Motor neuron (in vitro differentiated cells): ENCODE measurements around the gene FBXL13. TPM values are rescaled to one million over a fixed set of nuclear protein-coding genes. Genes with fewer than 3 reads are reported as not detected.

Experiments used
- ATAC-seq, 8 experiments: fragments of 200-7000 bp; cut with Tn5 transposase; replicated peaks in 6 of 8; 2 replicates each; pipeline ENCODE4 v1.8.0; 2021; ENCODE audit warnings: mild to moderate bottlenecking in 8 of 8, moderate library complexity in 8 of 8
- H3K27ac ChIP-seq, 2 donors: fragments of 250-450 bp; sonication (Bioruptor Pico); 2 replicates each; pipeline ENCODE4 v1.9.0; 2021; ENCODE audit warnings: antibody characterized with exemption in 2 of 2, mild to moderate bottlenecking in 2 of 2, moderate library complexity in 1 of 2
- H3K4me1 ChIP-seq, 2 donors: fragments of 250-450 bp; sonication (Bioruptor Pico); replicated peaks in 1 of 2; 2 replicates each; pipeline ENCODE4 v1.6.1; 2021; ENCODE audit warnings: antibody characterized with exemption in 2 of 2, mild to moderate bottlenecking in 2 of 2, moderate library complexity in 1 of 2
- H3K4me3 ChIP-seq, 5 donors: fragments of 250-450 bp; sonication (Bioruptor Pico); 2 replicates each; pipeline ENCODE4 v1.9.0; 2021; ENCODE audit warnings: antibody characterized with exemption in 5 of 5, mild to moderate bottlenecking in 5 of 5, moderate library complexity in 4 of 5
- WGBS, 10 experiments: fragments of 450-650 bp; shearing (Covaris generic); methylation state at CpG; one replicate each; pipeline ENCODE4 v1.0.0; 2022; 5-methylcytosine and 5-hydroxymethylcytosine counted together
- in situ Hi-C, 9 experiments: fragments of 400-800 bp; cut with MboI; loops; one replicate each; pipeline ENCODE4 v1.15.0; 2021; ENCODE audit warnings: low sequenced_read_pairs in 9 of 9, low pct_unique_long_range_greater_than_20kb in 2 of 9; ENCODE audit not compliant: unreplicated experiment in 9 of 9
- total RNA-seq, 8 experiments: library from RNA; unstranded; fragments of 300-600 nt; gene quantifications; 2 replicates each; pipeline versions ENCODE4 v1.2.3 to v1.2.4, GENCODE V29; 2022

The FBXL13 gene
- total RNA-seq, 8 experiments from 2014 or later, result 1.2 to 10.1 (median 3.1) TPM

DNA sequence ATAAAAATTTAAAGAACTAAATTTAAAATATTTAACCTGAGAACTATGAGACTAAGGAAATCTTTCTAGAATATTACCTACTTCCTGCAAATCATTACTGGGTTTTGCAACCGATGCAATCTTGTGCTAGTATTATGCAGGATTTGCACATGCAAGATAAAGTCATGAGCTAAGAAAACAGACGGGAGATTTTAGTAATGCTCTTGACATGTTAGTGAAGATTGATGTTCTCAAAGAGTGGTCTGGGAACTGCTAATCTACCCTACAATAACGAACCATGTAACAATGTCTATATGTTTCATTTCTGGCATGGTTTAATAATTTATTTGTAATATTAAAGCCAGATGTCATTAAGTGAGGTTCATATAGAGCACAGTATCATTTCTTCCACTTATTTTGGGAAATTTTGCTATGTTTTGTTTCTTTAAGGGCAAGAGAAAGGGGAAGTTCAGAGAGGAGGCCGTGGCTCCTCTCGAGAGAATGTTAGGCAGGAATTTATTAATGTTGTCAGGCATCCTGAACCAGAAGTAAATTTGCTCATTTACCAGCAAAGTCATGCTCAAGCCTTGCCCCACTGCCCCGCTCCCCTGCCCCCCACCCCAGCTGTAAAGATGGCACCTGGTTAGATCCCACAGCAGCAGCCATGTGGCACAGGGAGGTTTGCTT lies 139.0 kb downstream of the FBXL13 start:
- in situ Hi-C loops, result no loop called here
- peak in 1 of 8 experiments; percentile 12 for ATAC-seq
- Histone ChIP-seq H3K27ac (no peak overlapping the region), H3K4me1 (peaks cover 14 to 15% of the 10 kb centered on the region in 2 donors), H3K4me3 (no peak overlapping the region)
- 0 to 74% (median 53%) methylated on average over 1 to 6 of the region's 6 CpGs; no CpG with 5 or more reads in 2 of the 10 experiments for WGBS, 10 experiments

DNA sequence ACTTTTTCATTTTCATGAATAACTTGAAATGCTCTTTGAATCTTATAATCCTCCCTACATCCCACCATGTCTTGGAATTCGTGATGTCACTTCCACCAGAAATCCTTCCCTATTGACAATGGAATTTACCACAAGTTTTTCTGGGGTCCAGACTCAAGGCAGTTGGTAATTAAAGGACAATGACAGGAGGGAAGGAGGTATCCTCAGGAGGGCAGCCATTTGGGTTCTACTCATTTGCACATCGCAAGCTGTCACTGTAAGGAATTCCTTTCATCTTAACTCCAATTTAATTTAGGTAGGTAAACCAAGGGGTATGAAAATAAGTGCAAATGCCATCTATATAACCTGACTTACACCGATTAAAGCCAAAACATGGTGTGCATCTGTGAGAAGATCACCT lies 139.9 kb downstream of the FBXL13 start:
- in situ Hi-C loops, result no loop called here
- Histone ChIP-seq H3K4me1 (peaks cover 14 to 15% of the 10 kb centered on the region in 2 donors), H3K27ac (no peak overlapping the region), H3K4me3 (no peak overlapping the region)
- 0 to 90% (median 64%) methylated on average over 1 to 3 of the region's 3 CpGs; no CpG with 5 or more reads in 1 of the 10 experiments for WGBS, 10 experiments
- no peak for ATAC-seq

DNA sequence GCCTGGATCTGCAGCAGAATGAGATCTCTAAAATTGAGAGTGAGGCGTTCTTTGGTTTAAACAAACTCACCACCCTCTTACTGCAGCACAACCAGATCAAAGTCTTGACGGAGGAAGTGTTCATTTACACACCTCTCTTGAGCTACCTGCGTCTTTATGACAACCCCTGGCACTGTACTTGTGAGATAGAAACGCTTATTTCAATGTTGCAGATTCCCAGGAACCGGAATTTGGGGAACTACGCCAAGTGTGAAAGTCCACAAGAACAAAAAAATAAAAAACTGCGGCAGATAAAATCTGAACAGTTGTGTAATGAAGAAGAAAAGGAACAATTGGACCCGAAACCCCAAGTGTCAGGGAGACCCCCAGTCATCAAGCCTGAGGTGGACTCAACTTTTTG lies 140.4 kb downstream of the FBXL13 start:
- ATAC-seq, result peak in 4 of 8 experiments; percentile 5 to 12 (median 6)
- in situ Hi-C loops, result no loop called here
- H3K27ac ChIP-seq, result peak overlapping the region; percentile 8 to 20

DNA sequence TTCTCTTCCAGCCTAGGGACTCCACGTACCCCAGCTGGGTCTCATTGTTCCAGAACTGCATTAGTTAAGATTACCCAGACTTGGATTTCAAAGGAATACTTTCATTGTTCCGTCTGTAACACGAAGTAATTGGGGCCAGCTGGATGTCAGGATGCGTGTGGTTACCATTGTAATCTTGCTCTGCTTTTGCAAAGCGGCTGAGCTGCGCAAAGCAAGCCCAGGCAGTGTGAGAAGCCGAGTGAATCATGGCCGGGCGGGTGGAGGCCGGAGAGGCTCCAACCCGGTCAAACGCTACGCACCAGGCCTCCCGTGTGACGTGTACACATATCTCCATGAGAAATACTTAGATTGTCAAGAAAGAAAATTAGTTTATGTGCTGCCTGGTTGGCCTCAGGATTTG lies 140.8 kb downstream of the FBXL13 start:
- Histone ChIP-seq H3K4me3 (no peak overlapping the region), H3K27ac (peak overlapping the region; percentile 8 to 20), H3K4me1 (peaks cover 14 to 15% of the 10 kb centered on the region in 2 donors)
- 2 to 44% (median 10%) methylated on average over 2 to 14 of the region's 15 CpGs; no CpG with 5 or more reads in 3 of the 10 experiments for WGBS, 10 experiments
- in situ Hi-C loops, result no loop called here
- peak in 7 of 8 experiments; percentile 97 to 99 (median 99) for ATAC-seq

More for the DNA sequence above, 140.4 kb downstream of the FBXL13 start:
- Histone ChIP-seq H3K4me3 (no peak overlapping the region), H3K4me1 (peaks cover 14 to 15% of the 10 kb centered on the region in 2 donors)
- WGBS, 10 experiments, result 1 to 97% (median 82%) methylated on average over 1 to 8 of the region's 8 CpGs

DNA sequence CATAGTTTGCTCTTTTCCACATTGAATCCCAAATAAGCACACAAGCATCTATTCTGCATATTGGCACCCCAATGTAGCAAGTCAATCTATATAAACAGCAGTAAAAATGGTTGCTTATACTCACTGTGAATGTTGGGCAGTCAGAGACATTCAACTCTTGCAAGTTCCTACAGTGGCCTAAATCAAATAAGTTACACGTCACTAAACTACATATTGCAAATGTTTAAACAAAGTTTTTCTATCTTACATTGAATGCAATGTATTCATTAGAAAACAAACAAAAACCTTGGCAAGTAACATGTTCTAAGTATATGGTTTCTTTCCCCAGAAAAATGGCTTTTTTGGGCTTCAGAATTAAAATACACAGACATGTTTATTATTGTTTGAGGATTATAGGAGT lies 142.8 kb downstream of the FBXL13 start:
- H3K27ac ChIP-seq, result no peak overlapping the region
- no peak for ATAC-seq
- WGBS, 10 experiments, result 0 to 100% (median 73%) methylated on average over 1 of the region's 1 CpG; no CpG with 5 or more reads in 1 of the 10 experiments
- in situ Hi-C loops, result no loop called here
- peaks cover 14 to 15% of the 10 kb centered on the region in 2 donors for H3K4me1 ChIP-seq
- no peak overlapping the region for H3K4me3 ChIP-seq

DNA sequence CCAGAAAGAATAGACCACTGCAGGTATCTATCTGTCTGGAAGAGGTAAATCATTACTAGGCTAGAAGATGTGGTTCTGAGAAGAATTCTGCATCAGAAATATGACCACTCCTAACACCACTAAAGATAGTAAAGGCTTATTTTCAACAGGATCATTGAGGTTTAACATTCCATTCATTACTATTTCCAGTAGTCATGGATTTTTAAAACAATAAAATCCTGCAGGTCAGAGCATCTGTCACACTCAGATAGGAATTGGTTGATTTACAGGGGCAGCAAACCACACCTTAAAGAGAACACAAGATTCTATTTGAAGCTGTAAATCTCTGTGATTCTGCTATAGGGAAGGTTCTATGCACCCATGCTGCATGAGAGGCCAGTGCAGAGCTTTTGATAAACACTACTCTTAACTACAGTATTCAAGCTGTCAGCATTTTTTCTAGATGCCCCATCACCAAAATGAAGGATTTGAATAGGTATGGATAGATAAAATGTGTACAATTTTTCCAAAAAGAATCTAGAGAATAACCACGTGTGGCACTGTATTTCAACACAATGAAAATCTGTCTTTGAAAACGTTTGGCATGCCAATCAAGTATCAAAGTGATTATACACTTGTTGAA lies 147.2 kb downstream of the FBXL13 start:
- Histone ChIP-seq H3K4me1 (no peaks in the 10 kb centered on the region), H3K27ac (no peak overlapping the region), H3K4me3 (no peak overlapping the region)
- no peak for ATAC-seq
- WGBS, 10 experiments, result 0 to 43% (median 29%) methylated on average over 1 to 2 of the region's 2 CpGs; no CpG with 5 or more reads in 2 of the 10 experiments
- in situ Hi-C loops, result no loop called here

DNA sequence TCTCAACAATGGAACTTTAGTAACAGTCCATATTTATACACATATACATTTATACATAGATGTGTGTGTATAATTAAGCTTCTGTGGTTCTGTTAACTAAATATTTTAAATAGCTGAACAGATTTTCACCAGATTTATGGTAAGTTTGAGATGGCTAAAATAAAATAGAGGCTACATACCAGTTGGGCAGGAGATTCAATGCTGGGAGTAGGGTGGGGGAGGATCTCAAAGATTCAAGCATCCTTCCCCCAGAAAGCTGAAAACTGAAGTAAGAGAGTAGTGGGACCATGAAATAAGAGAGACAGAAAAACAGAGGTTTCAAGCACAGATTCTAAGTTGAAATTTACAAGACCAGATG lies 147.8 kb downstream of the FBXL13 start:
- H3K4me1 ChIP-seq, result no peaks in the 10 kb centered on the region
- H3K27ac ChIP-seq, result no peak overlapping the region
- ATAC-seq, result peak in 1 of 8 experiments; percentile 31
- in situ Hi-C loops, result no loop called here
- H3K4me3 ChIP-seq, result no peak overlapping the region

DNA sequence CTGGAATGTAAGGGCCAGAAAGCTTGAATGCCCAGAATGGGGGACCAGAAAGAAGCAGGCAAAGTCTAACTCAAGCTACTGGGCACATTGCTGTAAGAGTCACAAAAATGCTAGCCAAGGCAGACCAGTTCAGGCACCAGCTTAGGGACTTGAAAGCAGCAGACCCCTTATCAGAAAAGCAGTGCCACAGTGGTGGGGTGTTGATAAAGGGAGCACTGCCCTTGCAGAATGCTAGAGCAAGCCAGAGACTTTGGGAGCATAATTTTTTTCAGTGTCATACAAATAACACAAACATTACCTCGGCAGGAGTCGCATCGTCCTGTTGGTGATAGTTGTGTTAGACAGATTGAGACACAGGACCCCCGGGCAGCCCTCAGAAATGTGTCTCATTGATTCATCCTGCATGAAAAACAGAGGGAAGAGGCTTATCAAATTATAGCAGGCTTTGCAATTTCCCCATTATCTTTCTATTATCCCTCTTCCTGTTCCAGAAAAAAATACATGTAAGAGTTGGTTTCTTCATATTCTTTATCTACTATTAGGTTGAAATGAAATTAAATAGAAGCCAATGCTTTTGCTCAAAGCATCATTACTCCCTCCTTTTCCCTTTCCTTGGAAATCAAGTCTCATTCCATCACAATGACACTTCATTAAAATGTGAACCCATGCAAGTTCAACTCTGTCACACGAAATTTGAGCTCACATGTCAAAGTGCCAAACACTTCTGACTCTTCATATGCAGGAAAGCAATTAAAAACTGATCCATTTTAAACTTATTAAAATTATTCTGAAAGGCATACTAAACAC lies 148.4 kb downstream of the FBXL13 start:
- ATAC-seq, result peak in 2 of 8 experiments; percentile 24 to 50
- H3K27ac ChIP-seq, result no peak overlapping the region
- 4 to 60% (median 29%) methylated on average over 1 to 5 of the region's 5 CpGs; no CpG with 5 or more reads in 2 of the 10 experiments for WGBS, 10 experiments
- in situ Hi-C loops, result no loop called here
- no peaks in the 10 kb centered on the region for H3K4me1 ChIP-seq
- no peak overlapping the region for H3K4me3 ChIP-seq

DNA sequence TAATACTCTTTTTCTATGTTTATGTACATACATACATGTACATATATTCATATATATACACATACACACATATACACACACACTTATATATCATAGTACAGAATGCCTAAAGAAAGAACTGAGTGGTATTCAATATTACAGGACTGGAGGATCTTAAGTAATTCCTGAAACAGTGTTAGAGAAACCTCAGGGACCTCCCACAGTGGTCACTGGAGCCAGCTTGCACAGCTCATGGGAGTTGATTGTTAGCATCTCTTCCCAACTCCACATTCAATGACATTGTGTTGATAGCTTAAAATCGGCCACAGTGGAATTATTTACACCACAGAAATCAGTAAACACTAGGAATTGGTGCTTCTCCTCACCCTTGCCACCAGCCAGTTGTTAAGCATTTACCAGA lies 155.8 kb downstream of the FBXL13 start:
- Histone ChIP-seq H3K4me3 (no peak overlapping the region), H3K27ac (no peak overlapping the region), H3K4me1 (no peaks in the 10 kb centered on the region)
- in situ Hi-C loops, result loop anchor here in 1 of 9 experiments (25.0 kb wide), 1 partner anchor 143 kb away; the partner anchor contains the start of gene FBXL13
- peak in 2 of 8 experiments; percentile 30 to 80 for ATAC-seq
- WGBS, 10 experiments, result 22 to 67% (median 43%) methylated on average over 1 of the region's 1 CpG; no CpG with 5 or more reads in 5 of the 10 experiments

DNA sequence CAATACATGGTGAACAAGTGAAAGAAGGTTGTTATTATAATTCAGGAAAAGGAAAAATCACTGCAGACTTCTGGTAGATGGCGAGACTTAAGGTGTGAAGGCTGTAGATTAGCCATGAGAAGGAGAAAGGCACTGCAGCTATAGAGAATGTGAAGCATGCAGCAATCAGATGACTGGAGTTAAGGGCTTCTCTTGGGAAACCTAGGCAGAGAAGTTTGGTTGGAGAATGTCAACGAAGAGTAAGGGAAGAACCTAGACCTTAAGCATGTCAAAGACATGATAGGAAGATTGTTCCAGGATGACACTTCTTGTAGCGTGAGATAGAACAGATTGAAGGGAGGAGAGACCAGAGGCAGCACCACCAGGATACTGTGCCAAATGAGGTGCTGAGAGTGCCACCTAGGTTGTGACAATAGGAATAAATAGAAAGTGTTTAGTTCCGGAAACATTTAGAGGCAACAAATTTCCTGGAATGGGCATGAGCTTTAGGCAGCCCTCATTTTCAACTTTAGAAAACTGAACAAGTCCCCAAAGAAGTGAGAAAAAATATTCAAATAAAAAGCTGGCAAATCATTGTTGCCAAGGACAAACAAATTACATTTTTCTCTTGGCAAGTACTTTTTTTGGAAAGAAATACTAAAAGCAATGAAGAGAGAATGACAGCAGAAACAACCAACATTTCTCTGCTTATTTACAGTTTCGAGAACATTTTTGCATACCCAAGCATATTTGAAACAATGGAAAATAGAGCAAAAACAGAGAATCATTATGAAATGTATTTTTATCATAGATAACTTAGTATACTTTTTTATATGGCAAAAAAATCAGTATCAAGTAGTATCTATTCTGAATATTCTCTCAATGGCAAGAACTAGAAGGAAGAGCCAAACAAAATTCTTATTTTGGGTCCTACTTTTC lies 156.9 kb downstream of the FBXL13 start:
- H3K4me1 ChIP-seq, result no peaks in the 10 kb centered on the region
- WGBS, 10 experiments, result 32 to 100% (median 86%) methylated on average over 2 to 5 of the region's 5 CpGs
- H3K27ac ChIP-seq, result no peak overlapping the region
- in situ Hi-C loops, result loop anchor here in 1 of 9 experiments (25.0 kb wide), 1 partner anchor 145 kb away; the partner anchor contains the start of gene FBXL13
- no peak overlapping the region for H3K4me3 ChIP-seq
- ATAC-seq, result no peak

DNA sequence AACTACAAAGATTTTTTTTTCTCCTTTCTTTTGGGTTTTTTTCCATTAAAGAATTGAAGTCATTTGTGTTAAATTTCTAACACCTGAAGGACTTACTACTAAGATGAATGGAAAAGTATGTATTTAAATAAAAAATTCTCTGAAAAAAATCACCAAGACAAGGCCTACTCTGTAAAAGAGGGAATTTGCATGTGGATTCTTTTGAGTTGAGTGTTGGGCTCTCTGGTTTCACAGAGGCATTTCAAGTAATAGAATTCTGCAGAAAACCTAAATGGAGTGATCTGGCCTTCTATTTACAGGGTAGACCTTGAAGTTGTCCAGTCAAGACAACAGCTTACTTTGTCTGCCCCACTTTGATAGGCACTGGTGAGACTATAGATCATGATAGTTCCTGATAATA lies 157.7 kb downstream of the FBXL13 start:
- H3K4me1 ChIP-seq, result no peaks in the 10 kb centered on the region
- no peak overlapping the region for H3K4me3 ChIP-seq
- no peak overlapping the region for H3K27ac ChIP-seq
- in situ Hi-C loops, result loop anchor here in 1 of 9 experiments (25.0 kb wide), 1 partner anchor 145 kb away; the partner anchor contains the start of gene FBXL13
- peak in 1 of 8 experiments; percentile 15 for ATAC-seq

DNA sequence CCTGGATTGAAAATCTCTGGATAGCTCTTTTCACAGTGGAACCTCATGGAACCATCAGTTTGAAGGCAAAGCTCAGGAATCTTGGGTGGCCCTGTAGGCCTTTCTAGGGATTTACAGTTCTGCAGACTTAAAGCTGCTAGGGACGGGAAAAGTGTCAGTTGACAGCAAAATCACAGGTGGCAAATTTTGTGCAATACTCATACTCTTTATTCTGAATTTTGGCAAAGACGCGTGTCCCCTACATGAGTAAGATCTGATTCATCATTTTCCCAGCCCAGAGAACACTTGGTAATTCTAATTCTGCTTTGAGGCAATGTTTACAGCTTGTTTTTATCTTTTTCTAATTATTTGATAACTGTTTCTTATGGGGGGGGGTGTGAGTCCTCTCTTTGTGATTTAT lies 158.2 kb downstream of the FBXL13 start:
- peak in 2 of 8 experiments; percentile 14 to 33 for ATAC-seq
- no peaks in the 10 kb centered on the region for H3K4me1 ChIP-seq
- no peak overlapping the region for H3K4me3 ChIP-seq
- in situ Hi-C loops, result loop anchor here in 1 of 9 experiments (25.0 kb wide), 1 partner anchor 146 kb away; the partner anchor contains the start of gene FBXL13
- 0 to 100% (median 100%) methylated on average over 2 to 3 of the region's 3 CpGs; no CpG with 5 or more reads in 1 of the 10 experiments for whole genome bisulfite sequencing, 10 experiments
- no peak overlapping the region for H3K27ac ChIP-seq
